HG03159 (cell line): ENCODE results near the gene NFILZ.

Experiments used
- ATAC-seq: cut with Tn5 transposase; IDR thresholded peaks from one replicate; pipeline ENCODE4 v1.9.1; 2021; ENCODE audit warnings: mild to moderate bottlenecking, moderate library complexity; ENCODE audit not compliant: unreplicated experiment

The NFILZ gene

GRCh38 chr19:8641221-8641907 is 10.9 kb downstream of the NFILZ start:
- no peak for ATAC-seq

- ATAC-seq = no peak
Measured at GRCh38 chr19:8641908-8642547, 11.6 kb downstream of the NFILZ start.

DNA sequence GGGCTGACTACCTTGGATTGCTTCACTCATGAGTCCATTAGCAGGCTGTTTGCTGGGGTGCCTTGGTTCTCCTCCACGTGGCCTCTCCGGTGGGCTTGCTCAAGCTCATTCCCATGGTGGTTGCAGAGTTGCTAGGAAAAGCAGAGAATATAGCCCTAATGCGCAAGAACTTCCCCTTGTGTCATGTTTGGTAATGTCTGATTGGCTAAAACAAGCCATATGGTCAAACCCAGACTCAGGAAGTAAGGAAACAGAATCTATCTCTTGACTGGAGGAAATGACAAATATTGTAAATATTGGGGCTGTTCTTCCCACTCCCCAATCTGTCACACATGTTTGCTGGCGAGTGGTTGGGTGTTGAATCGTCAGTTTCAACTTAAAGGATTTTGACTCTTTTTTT is 12.1 kb downstream of the NFILZ start:
- ATAC-seq = no peak

GRCh38 chr19:8643860-8644653 is 13.6 kb downstream of the NFILZ start:
- ATAC-seq = no peak

DNA sequence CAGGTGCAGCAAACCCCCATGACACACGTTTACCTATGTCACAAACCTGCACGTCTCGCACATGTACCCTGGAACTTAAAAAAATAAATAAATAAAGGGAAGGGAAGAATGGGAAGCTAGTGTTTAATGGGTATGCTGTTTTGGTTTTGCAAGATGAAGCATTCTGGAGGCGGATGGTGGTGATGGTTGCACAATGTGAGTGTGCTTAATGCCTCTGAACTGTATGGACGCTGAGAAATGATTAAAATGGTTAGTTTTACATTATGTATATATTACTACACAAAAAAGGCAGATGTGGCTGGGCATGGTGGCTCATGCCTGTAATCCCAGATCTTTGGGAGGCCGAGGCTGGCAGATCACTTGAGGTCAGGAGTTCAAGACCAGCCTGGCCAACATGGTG is 17.8 kb downstream of the NFILZ start:
- ATAC-seq = no peak

DNA sequence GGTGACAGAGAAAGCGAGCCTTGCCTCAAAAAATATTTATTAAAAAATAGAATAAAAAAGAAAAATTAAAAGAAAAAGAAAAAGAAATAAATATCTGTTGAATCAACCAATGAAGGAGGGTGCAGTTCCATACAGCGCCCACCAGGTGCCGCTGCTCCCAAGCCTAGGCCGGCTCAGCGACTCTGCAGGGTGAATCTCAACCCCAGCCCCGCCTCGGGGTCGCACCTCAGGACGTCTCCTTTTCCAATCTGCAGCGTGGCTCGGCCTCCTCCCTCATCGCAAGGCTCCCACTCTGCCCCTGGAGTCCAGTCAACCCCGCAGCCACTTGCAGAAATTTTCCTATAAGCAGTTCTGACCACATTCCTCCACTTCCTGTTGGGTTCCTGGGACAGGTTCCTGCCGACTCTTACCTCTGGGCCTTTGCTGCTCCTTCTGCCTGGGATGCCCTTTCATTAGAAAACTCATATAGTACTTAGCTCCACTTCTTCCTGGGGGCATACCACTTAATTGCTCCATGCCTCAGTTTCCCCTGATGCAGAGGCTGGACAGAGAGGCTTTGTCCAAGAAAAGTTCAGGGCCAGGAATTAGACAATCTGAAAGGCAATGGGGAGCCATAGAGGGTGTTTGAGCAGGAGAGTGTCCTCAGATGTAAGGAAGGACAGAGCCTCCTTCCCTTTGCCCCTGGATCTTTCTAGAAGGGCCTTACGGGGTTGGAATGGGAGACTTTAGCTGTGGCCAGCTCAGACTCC is 24.3 kb downstream of the NFILZ start:
- no peak for ATAC-seq

DNA sequence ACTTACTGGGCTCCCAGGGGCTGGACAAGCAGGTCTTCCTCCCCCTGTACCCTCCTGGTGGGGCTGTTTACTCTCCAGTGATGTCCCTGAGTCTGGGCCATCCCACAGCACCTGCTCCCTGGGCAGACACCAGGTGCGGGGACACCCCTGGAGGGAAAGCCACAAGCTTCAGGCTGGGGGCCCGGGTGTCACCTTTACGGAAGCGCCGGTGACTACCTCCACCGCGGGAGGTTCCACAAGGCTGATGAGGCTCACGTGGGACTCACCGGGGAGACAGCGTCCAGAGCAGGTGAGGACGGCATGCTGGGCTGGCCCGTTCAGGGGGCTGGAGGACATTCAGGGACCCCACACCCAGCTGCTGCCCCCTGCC is 24.9 kb downstream of the NFILZ start:
- ATAC-seq = no peak

- no peak for ATAC-seq
Measured at GRCh38 chr19:8657869-8658268, 27.4 kb downstream of the NFILZ start.

DNA sequence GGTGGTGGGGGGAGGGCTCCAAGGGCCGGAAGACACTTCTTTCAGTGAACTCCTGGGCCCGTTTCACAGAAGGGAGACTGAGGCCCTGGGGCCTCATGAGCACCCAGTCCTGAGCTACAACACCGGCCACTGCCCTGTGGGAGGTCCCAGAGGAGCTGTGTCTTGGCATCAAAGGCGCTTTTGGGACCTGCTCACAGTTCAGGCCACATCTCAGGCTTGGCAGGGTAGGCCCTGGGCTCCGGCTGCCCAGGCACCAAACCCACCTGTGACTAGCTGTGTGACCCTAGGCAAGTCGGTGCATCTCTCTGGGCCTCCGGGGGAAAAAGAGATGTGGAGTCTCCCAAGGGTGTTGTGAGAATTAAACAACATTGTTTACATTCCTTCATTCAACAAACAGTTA is 29.5 kb downstream of the NFILZ start:
- no peak for ATAC-seq

DNA sequence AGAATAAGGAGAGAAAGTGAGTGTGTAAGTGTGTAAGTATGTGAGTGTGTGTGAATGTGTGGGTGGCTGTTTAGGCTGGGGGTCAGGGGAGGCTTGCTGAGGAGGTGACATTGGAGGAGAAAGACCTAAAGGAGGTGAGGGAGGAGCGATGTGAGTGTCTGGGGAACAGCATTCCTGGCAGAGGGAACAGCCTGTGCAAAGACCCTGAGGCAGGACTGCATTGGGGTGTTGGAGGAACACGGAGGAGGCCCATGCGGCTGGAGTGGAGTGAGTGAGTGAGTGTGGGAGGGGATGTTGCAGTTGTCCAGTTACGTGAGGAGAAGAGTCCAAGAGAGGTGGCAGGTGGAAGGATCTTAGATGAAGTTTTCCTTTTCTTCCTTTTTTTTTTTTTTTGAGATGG is 31.8 kb downstream of the NFILZ start:
- no peak for ATAC-seq

GRCh38 chr19:8663920-8664670 is 33.7 kb downstream of the NFILZ start:
- ATAC-seq = no peak

DNA sequence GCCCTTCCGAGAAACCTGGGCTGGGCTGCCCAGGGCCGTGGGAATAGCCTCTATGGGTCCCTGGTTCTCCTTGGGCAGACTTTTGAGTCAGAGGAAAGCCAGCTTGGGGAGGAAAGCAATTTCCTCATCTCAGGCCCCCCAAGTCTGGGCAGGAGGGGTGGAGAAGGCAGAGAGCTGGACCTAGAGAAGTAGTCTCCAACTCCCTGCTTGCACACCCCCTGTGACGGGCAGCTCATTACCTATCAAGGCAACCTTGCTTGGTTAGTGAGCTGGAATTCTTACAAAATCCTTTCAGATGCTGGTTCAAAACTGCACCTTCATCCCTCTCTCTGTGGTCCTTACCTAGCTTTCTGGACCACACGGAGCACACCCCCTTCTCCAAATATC is 34.2 kb downstream of the NFILZ start:
- ATAC-seq = no peak

- ATAC-seq = no peak
Measured at GRCh38 chr19:8665468-8666213, 35.2 kb downstream of the NFILZ start.

GRCh38 chr19:8666814-8667405 is 36.5 kb downstream of the NFILZ start:
- no peak for ATAC-seq

DNA sequence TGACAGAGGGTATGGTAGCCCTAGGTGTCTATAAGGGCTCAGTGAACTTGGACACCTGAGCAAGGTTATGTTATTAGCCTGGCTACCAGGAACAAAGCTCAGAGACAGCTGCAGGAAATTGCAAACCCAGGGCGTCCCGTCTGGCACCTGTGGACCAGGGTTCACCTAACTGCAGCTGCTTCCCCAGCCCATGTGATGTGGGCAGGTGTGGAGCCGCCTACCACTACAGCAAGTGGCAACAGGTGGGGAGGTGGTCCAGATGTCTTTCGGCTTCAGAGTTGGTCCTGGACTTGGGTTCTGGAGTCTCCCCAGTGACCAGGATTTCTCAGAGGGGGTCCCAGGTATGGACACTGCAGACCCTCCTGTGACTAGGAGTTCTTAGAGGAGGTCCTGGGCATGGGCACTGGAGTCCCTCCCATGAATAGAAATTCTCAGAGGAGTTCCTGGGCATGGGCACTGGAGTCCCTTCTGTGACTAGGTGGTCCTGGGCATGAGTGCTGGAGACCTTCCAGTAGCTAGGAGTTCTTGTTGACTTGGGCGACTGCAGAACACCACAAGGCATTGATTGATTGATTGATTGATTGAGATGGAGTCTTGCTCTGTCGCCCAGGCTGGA is 43.0 kb downstream of the NFILZ start:
- ATAC-seq = no peak

GRCh38 chr19:8675066-8675465 is 44.6 kb downstream of the NFILZ start:
- ATAC-seq = no peak

GRCh38 chr19:8678244-8678807 is 47.9 kb downstream of the NFILZ start:
- no peak for ATAC-seq
